ENCODE measurements around the gene IMMP2L. TPM values are rescaled to one million over a fixed set of nuclear protein-coding genes. Genes with fewer than 3 reads are reported as not detected.

IMMP2L gene
- total and polyA plus RNA-seq, 2 of the 8 experiments (the other 6 are each of a cell fraction or from before 2014, with no cell fraction given): 2.3 to 10.1 TPM

DNA sequence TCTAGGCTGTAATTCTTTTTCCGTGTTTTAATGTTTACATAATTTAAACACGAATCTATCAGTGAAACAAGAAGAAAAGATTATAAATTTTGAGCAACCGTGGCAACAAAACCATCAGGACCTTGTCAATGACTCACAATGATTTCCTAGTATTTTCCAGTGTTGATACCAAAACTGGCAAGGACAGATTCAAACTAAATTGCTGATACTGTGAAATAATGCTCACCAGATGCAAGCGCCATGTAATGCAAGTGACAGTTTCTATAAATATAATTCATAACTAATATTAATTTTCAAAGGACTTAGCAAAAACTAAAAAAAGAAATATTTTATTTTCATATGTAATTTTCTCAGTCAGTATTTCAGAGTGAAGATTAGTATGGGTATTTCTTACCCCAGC is 267.8 kb downstream of the IMMP2L start (continued):
- TF ChIP-seq CBX5 (IDR thresholded peaks at IDR 0.05; ENCODE audit: low read depth, low read length) (no peak), SIX5 (IDR thresholded peaks at IDR 0.05; ENCODE audit: low read depth, low read length) (no peak), TAF1 (IDR thresholded peaks at IDR 0.05; ENCODE audit: low read depth, low read length) (no peak), RBBP5 (IDR thresholded peaks at IDR 0.05; ENCODE audit: borderline replicate concordance, low read depth, low read length) (no peak), SRF (IDR thresholded peaks at IDR 0.05; ENCODE audit: low read depth, low read length) (no peak), CREB1 (IDR thresholded peaks at IDR 0.05) (no peak)
- TF ChIP-seq, protein P1, sequence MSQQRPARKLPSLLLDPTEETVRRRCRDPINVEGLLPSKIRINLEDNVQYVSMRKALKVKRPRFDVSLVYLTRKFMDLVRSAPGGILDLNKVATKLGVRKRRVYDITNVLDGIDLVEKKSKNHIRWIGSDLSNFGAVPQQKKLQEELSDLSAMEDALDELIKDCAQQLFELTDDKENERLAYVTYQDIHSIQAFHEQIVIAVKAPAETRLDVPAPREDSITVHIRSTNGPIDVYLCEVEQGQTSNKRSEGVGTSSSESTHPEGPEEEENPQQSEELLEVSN (IDR thresholded peaks at IDR 0.05): no peak

All from H1 (cell line).